Left renal pelvis (tissue), 4 donors: ENCODE data around the gene RCSD1. TPM values are rescaled to one million over a fixed set of nuclear protein-coding genes. Genes with fewer than 3 reads are reported as not detected.
"Not testable (repeated sequence)": the region's sequence is repeated elsewhere in the genome, so short reads cannot be mapped to it uniquely, and the experiment has no call there.

Experiments
- DNase-seq, 4 donors: peaks; one replicate each; pipeline ENCODE4 v3.0.0-alpha.2; 2013; ENCODE audit warnings: low read depth in 4 of 4, low spot score in 3 of 4
- polyA plus RNA-seq, 4 donors: library from polyadenylated mRNA; unstranded; fragments of 120-200 nt; gene quantifications; one replicate each; pipeline ENCODE4 v1.2.1, GENCODE V29; 2013; ENCODE audit not compliant: insufficient read length in 4 of 4

RCSD1 gene
- polyA plus RNA-seq, 4 donors: 8.4 to 14.1 (median 12.9) TPM

DNA sequence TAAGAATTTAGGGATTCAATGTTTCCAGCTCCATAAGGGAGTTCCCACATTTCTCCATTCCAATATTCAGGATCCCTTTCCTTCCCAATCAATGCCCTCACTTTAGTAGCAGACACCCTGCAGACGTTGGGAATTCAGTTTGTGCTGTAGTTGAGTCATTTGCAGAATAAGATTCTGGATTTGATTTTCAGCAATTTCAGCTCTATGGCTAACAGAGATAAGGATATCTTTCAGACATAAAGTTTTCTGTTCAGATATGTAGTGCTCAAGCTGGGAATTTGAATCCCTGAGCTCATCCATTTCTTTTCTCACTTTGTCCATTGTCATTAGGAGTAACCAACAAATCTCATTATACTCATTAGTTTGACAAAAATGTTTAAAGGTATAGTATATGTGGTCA lies 104.8 kb downstream of the RCSD1 start:
- no peak for DNase-seq

DNA sequence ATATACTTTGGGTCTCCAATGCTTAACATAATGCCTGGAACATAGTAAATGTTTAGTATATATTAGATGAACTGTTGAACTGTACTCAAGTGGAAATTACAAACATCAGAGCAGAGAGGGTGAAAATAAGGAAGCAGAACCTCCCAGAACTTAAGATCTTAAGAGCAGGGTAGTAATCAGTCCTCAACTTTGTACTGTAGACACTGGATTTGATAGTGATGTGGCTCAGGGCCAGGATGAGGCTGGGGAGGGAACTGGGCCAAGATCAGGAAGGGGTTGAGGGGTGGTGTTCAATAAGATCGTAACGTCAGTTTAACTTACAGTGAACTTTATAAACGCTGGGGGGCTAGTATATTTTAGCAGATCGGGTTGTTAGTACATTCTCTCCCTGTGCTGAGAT lies 107.1 kb downstream of the RCSD1 start:
- DNase-seq: no peak

DNA sequence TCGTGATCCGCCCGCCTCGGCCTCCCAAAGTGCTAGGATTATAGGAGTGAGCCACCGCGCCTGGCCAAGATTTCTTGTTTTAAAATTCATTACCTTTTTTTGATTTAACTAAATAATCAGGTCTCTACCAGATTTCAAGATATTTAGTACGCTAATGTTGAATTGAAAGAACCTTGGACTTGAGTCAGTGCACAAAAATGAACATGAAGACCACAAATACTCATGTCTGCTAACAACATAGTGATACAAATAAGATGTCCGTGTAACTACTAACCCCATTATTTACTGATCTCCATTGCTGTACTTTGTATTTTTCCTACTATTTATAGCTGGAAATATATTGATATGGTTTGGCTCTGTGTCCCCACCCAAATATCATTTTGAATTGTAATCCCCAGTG lies 108.1 kb downstream of the RCSD1 start:
- DNase-seq: no peak

DNA sequence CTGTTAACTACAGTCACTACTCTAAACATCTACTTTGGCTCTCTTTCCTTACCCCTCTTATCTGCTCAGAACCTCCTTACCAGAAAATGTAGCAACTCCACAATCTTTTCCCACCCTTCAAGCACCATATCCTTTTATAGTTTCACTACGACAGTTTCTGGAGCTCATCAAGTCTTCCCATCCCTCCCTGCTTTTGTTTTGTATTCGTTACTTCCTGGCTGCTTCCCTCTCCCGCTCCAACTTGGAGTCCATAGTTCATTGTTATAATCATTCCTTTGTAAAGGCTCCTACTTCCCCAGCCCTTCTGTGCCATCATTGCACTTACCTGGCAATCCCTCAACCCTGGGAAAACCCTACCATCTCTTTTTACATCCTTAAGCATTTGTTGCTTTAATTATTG lies 109.7 kb downstream of the RCSD1 start:
- DNase-seq: no peak

DNA sequence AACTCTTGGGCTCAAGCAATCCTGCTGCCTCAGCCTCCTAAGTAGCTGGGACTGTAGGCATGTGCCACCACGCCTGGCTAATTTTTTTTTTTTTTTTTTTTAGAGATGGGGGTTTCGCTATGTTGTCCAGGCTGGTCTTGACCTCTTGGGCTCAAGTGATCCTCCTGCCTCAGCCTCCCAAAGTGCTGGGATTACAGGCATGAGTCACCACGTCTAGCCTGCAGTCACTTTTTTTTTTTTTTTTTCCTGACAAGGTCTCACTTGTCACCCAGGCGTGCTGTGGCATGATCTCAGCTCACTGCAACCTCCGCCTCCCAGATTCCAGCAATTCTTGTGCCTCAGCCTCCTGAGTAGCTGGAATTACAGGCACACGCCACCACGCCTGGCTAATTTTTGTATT lies 111.1 kb downstream of the RCSD1 start:
- DNase-seq: not testable (repeated sequence)

DNA sequence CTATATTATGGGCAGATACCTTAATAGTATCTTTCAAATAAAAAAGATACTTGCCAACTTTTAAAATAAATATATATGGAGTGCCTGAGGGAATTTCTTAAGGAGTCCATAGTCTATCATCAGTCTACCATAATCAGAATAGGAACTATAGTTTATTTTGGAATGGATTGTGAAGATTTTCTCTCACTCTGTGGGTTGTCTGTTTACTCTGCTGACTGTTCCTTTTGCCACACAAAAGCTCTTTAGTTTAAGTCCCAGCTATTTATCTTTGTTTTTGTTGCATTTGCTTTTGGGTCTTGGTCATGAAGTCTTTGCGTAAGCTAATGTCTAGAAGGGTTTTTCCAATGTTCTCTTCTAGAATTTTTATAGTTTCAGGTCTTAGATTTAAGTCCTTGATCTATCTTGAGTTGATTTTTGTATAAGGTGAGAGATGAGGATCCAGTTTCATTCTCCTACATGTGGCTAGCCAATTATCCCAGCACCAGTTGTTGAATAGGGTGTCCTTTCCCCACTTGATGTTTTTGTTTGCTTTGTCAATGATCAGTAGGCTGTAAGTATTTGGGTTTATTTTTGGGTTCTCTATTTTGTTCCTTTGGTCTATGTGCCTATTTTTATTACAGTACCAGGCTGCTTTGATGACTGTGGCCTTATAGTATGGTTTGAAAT lies 112.5 kb downstream of the RCSD1 start:
- DNase-seq: not testable (repeated sequence)

DNA sequence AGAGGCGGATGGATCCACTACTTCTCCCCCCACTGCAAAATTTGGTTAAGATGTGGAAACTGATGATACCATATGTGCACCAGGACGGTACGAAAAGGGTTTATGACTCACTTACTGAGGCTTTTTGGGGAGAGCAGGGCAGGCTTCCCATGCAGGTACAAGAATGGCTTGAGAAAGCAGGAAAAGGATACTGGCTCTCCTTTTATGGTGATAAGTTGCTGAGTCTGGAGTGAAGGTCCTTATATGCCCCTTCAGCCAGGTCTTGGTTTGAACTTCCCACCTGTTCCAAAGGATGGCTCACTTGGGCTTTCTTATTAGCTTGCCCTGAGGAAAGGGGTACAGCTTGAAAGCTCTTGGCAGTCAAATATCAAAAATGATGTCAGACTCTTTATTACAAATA lies 114.9 kb downstream of the RCSD1 start:
- no peak for DNase-seq

DNA sequence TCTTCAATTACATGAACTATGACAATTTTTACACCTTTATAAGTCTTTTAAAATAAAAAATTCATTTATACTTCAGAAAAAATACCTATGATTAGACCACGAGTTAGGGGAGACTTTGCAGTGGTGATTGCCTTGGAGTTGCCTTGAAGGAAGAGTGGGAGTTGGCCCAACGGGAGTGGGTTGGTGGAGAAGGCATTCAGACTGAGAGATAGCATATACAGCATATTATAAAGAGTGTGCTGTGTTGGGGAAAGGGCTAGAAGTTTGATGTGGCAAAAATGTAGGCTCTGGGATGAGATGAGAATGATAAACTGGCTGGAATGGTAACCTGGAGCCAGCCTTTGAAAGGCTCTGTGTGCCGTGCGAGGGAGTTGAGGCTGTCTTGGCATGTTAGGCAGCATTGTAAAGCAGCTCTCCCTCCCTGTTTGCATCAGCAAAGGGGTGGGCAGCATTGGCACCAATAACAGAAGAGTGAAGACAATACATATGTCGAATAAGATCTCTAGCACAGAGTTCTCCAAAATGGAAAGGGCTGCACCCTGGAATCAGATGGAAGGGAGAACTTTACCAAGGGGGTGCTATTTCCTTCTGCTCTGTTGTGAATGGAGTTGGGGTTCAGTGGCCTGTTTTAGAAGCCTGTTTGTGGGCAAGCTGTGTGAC lies 116.1 kb downstream of the RCSD1 start:
- no peak for DNase-seq

DNA sequence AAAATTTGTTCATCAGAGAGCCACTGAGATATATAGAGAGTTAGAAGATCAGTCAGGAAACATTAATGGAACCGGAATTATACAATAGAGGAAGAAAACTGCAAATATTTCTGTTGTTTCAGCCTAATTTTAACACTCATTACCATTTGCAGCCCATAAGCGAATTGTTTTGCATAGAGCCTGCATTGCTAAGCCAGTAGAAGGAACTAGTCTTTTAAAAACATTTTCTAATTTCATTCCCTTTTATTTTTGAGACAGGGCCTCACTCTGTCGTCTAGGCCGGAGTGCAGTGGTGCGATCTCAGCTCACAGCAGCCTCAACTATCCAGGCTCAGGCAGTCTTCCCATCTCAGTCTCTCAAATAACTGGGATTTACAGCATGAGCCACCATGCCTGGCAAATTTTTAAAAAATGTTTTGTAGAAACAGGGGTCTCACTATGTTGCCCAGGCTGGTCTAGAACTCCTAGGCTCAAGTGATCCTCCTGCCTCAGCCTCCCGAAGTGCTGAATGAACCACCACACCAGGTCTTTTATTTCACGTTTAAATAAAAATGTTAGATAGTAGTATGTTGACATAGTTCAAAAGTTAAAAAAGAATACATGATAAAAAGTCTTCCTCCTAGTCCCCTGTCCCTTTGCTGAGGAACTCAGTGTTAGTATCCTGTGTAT lies 117.1 kb downstream of the RCSD1 start:
- no peak for DNase-seq

DNA sequence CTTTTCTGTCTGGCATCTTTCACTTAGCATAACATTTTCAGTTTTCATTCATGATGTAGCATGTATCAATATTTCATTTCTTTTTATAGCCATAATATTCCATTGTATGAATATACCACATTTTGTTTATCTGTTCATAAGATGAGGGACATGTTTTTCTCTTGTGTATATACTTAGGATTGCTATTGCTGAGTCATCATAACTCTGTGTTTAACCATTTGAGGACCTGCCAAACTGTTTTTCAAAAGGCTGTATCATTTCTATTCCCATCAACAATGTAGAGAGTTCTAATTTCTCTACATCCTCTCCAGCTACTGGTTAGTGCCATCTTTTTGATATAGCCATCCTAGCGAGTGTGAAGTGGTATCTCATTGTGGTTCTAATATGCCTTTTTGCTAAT lies 118.0 kb downstream of the RCSD1 start:
- no peak for DNase-seq

DNA sequence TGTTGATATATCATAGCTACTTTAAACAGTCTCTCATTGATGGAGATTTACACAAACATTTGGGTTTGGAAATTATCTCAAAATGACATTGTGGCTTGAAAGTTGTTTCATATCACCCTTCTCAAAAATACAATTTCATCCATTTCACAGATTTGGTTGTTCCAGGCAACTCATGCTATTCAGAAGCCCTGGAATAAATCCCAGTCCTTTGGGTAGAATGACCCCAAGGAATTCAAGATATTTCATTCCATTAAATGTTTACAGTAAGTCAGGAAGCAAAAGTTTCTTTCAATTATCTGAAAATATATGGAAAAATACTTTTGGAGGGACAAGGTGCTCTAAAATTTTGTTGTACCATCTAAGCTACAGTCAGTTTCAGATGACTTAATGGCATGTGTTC lies 118.9 kb downstream of the RCSD1 start:
- DNase-seq: no peak

DNA sequence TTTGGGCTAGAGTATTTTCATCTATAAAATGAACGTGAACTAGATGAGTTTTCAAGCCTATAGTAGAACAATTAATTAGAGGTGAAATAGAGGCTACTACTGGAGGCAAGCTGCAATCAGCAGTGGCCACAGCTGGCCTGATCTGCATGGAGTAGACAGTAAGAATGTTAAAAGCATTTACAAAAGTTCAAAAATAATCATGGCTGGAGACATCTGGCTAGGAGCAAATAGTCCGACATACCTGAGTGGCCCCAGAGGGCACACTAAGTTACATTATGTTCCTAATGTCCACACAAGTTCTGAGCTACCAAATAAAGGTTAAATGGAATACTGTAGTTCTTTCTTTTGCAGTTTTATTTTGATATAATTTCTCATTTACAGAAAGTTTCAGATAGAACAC lies 119.7 kb downstream of the RCSD1 start:
- DNase-seq: no peak

DNA sequence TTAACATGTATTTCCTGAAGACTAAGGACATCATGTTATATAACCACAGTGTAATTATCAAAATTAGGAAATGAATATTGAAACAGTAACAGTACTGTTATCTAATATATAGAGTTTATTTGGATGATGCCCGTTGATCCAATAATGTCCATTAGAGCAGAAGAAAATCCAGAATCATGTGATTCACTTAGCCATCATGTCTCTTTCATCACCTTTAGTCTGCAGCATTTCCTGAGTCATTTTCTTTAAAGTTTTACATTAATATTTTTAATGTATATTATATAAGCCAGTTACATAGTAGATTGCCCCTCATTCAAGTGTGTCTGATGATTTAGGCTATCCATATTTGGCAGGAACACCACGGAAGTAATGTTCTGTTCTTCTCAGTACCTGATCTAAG lies 120.6 kb downstream of the RCSD1 start:
- no peak for DNase-seq

DNA sequence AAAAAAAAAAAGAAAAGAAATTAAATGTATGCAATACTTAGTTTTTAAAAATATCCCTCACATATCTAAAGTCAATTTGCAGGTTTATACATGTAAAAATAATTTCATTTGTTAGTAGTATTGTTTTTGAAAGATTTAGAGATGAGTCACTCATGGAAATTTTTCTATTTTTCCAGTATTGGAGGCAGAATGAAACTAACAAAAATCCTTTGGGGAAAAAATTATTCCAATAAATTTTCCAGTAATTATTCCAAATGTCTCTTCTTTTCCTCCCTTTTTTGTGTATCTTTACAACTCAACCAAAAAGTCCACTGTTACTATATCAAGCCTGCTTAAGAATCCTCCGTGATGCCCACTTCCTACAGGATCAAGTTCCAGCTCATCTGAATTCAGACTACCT lies 121.6 kb downstream of the RCSD1 start:
- no peak for DNase-seq

DNA sequence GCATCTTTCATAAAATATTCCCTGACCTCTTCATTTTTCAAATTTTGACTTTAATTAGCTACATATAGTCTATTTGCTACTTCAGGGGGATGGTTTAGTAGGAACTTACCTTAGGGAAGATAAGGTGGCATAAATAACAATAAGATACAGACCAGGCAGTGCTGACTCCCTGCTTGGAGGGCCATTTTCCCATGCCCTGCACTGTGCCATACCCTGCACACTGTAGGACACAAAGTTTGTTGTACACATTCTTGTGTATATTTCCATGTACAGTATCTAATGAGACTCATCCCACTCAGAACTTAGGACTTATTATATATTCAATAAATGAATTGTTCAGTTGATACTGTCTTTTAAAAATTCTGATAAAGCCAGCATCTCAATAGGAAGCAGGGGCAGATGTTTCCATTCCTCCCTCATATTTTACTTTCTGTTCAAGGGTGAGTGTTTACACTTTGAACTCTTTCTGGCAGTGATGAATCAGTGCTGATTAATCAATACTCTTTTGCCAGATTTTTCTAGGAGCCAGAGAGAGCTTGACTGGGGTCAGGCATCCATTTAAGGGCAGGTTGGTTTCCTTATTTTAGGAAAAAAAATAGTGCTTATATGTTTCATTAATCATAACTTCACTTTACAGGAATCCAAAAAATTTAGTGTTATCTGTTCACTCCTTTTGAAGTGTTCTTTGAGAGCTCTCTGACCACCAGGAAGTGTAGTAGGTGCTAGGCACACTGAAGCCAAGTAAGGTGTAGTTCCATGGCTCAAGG lies 122.4 kb downstream of the RCSD1 start:
- DNase-seq: no peak

DNA sequence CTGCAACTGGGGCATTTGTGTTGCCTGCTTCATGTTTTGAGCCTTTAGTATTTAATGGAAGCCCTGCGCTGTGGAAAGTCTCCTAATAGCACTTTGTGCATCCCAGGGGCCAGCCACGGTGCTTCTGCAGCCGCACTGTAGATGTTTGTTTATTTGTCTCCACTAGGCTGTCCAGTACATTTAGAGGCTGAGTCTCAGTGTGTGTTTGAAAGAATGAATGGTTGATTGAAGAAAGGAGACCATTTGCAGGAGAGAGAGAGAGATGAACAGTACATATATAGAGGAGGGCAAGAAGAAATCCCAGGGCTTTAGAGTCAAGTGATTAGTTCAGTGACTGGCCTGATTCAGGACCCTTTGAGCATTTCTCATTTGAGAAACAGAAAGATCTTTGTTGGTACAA lies 125.6 kb downstream of the RCSD1 start:
- no peak for DNase-seq

Other genes starting within 250 kb of the RCSD1 start
- gene CD247, start 111.7 kb upstream of the RCSD1 start, polyA plus RNA-seq: under 1 TPM; 0.37 to 0.87 (median 0.66) TPM
- 100 to 1,000 TPM in 3 of 4 donors, 10 to 100 TPM in 1; 86.3 to 143 (median 121) TPM for gene CREG1, start 76.5 kb upstream of the RCSD1 start, polyA plus RNA-seq
- gene MPZL1, start 91.8 kb downstream of the RCSD1 start, polyA plus RNA-seq: 100 to 1,000 TPM; 111 to 194 (median 147) TPM